M059J (cell line): ENCODE results near the gene CUL1. TPM values are rescaled to one million over a fixed set of nuclear protein-coding genes. Genes with fewer than 3 reads are reported as not detected.

Experiments
- DNase-seq: peaks from one replicate; pipeline ENCODE4 v3.0.0-alpha.2; 2012; ENCODE audit warnings: low read depth
- total RNA-seq: library from RNA; depleted of rRNA; stranded (reverse); fragments of >200 nt; shearing (Covaris generic); gene quantifications from 2 replicates; pipeline ENCODE4 v1.2.3, GENCODE V29; 2014; rRNA removed

CUL1 gene
- total RNA-seq, result 46.3 and 51.6 TPM in 2 replicates

- DNase-seq, result peak; percentile 76
These were observed at the start of gene CUL1 for GRCh38 chr7:148698397-148699023. Gene CUL1 (plus strand): TSS chr7:148698903. CDS start chr7:148730123, 31,220 bp downstream.

- DNase-seq, result peak; percentile 78
These were observed 48.4 kb upstream of the CUL1 start for GRCh38 chr7:148650232-148650858.

- DNase-seq, result no peak
These were observed 45.9 kb upstream of the CUL1 start for GRCh38 chr7:148652773-148653172.

- no peak for DNase-seq
These were observed 40.8 kb upstream of the CUL1 start for GRCh38 chr7:148657929-148658328.

GRCh38 chr7:148661471-148661870, 37.2 kb upstream of the CUL1 start:
- DNase-seq, result no peak

- DNase-seq, result peak; percentile 52
These were observed 36.1 kb upstream of the CUL1 start for GRCh38 chr7:148662646-148663045.

GRCh38 chr7:148664324-148664723, 34.4 kb upstream of the CUL1 start:
- DNase-seq, result peak; percentile 15

GRCh38 chr7:148665221-148665620, 33.5 kb upstream of the CUL1 start:
- no peak for DNase-seq

- DNase-seq, result no peak
These were observed 28.8 kb upstream of the CUL1 start for GRCh38 chr7:148669927-148670326.

- DNase-seq, result no peak
These were observed 28.3 kb upstream of the CUL1 start for GRCh38 chr7:148670374-148670773.

GRCh38 chr7:148670807-148671206, 27.9 kb upstream of the CUL1 start:
- no peak for DNase-seq

GRCh38 chr7:148672041-148672440, 26.7 kb upstream of the CUL1 start:
- DNase-seq, result no peak

- DNase-seq, result no peak
These were observed 24.0 kb upstream of the CUL1 start for GRCh38 chr7:148674689-148675088.

GRCh38 chr7:148676291-148676690, 22.4 kb upstream of the CUL1 start:
- no peak for DNase-seq

- DNase-seq, result no peak
These were observed 16.9 kb upstream of the CUL1 start for GRCh38 chr7:148681821-148682220.

GRCh38 chr7:148684289-148684830, 14.3 kb upstream of the CUL1 start:
- DNase-seq, result no peak

GRCh38 chr7:148686312-148686937, 12.3 kb upstream of the CUL1 start:
- no peak for DNase-seq

- no peak for DNase-seq
These were observed 11.1 kb upstream of the CUL1 start for GRCh38 chr7:148687555-148687954.

GRCh38 chr7:148688526-148688925, 10.2 kb upstream of the CUL1 start:
- DNase-seq, result no peak

GRCh38 chr7:148693651-148694050, 5.1 kb upstream of the CUL1 start:
- DNase-seq, result no peak

- no peak for DNase-seq
These were observed 4.1 kb upstream of the CUL1 start for GRCh38 chr7:148694631-148695030.

- no peak for DNase-seq
These were observed 2.8 kb upstream of the CUL1 start for GRCh38 chr7:148695953-148696352.

- DNase-seq, result no peak
These were observed 1.9 kb upstream of the CUL1 start for GRCh38 chr7:148696787-148697186.
